Posterior vena cava (tissue), 2 donors: ENCODE data around the gene PRKCZ. TPM values are rescaled to one million over a fixed set of nuclear protein-coding genes. Genes with fewer than 3 reads are reported as not detected.

Source experiments
- DNase-seq: peaks from one replicate; pipeline ENCODE4 v3.0.0-alpha.2; 2020; ENCODE audit warnings: low spot score
- intact Hi-C, 2 donors: fragments of 100-400 bp; cut with DNase I; formaldehyde crosslinking; loops; one replicate each; pipeline versions ENCODE4 v1.14.1 to v1.14.2; 2022 to 2023
- total RNA-seq, 2 donors: library from RNA; stranded (reverse); fragmentation: NEBNext Ultra II Directional; extraction: Animal tissue kit (Norgen Biotek cat#: 25700); gene quantifications; one replicate each; pipeline ENCODE4 v1.2.1, GENCODE V29; 2021
- donor health status: DM: yes; HTN: yes; CAD: no.
- donor health status: DM: yes; HTN: yes; CAD: no.

PRKCZ gene
- total RNA-seq, 2 donors from 2014 or later, result 3.0 to 3.6 TPM

DNA sequence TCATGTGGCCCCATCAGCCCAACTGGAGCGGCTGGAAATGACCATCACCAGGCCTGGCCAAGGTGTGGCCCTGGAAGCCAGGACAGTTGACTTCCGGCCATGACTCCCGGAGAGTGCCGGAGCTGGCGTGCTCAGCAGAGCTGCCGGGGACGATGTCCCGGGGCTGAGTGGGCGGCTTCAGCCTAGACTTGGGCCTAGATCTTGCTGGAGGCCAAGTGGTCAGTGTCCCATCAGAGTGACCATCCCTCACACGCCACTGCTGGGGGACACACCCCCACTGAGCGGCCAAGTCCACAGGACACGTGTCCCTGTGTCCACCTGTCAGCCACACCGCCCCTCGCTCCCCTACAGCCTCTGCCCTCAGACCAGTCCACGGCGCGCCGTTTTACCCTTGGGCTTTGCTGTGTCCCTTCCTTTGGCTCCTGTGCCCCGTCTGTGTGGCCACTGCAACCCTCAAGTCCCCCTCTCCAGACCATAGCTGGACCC lies 140.3 kb downstream of the PRKCZ start:
- intact Hi-C loops, result loop anchor here in 1 of 2 donors (5.0 kb wide), 1 partner anchor 42 kb away; no protein-coding TSS in a partner anchor
- no peak for DNase-seq

DNA sequence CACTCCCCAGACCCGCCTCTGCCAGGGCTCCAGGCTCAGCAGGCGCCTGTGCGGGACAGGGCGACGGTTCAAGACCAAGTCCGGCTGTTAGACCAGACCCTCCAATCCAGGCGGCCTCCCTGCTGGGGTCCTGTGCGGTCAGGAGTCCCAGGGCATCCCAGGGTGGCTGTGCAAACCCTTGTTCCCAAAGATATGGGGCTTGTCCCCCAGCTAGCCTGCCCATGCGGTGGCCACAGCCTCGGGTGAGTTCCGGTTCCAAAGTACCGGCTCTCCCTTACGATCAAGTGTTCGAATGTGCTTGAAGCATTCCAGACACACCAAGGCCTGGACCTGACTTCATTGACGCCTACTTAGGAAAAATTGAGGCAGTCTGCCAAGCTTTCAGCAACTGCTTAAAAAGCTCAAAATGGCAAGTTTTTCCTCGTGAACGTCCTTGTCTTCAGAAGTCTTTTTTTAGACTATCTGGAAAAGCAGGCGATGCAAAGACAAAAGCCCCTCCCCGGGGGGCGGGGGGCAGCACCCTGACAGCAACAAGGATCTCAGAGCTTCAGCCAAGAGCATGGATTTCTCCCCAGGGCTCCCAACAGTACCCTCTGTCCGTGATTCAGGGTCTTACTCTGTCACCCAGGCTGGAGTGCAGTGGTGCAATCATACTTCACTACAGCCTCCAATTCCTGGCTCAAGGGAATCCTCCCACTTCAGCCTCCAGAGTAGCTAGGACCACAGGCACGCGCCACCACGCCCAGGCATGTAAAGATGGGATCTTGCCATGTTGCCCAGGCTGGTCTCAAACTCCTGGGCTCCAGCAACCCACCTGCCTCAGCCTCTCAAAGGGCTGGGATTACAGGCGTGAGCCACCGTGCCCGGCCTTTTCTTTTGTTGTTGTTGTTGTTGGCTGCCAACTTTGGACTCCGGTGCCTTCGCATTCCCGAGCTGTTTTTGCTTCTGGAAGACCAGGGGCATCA lies 142.1 kb downstream of the PRKCZ start:
- intact Hi-C loops, result loop anchor here in 1 of 2 donors (5.0 kb wide), 1 partner anchor 40 kb away; no protein-coding TSS in a partner anchor
- no peak for DNase-seq

DNA sequence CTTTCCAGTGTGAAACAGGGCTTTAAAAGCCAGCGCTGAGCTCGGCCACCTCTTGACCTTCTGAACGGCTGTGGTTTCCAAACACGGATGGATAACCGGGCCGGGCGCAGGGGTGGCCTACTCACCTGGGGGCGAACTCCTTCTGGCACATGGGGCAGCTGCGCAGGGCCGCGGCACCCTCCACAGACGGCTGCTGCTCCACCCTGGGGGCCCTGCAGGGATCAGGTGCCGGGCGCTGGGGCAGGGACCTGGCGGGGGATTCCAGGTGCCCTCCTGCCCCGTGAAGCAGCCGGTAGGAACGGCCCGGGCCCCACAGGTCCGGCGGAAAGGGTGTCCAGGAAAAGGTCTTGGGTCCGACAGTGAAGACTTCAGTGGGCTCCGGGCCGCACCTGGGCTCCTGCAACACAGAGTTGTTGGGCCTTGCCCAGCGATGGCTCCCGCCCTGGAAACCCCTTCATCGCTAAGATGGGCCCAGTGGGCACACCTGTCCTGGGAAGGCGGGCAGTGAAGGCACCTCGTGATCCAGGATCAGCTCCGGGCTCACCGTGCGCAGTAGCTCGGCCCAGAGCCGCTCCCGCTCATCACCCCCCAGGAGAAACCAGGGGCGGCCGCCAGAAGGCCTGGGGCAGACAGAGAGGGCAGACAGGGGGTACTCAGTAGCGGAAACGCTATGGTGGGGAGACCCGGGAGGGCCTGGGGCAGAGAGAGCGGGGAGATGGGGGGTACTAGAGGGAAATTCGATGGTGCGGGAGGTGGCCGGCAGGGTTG lies 143.5 kb downstream of the PRKCZ start:
- intact Hi-C loops, result loop anchor here in 1 of 2 donors (2.0 to 5.0 kb wide), 2 partner anchors 39 to 187 kb away; no protein-coding TSS in a partner anchor
- no peak for DNase-seq

GRCh38 chr1:2194319-2194897 lies 144.2 kb downstream of the PRKCZ start, which contains the start of gene FAAP20:
TSS of gene FAAP20 (minus strand) at chr1:2194772. CDS start at chr1:2194749, 23 bp downstream.
- no peak for DNase-seq
- intact Hi-C loops, result loop anchor here in 1 of 2 donors (2.0 to 5.0 kb wide), 2 partner anchors 38 to 186 kb away; no protein-coding TSS in a partner anchor

- intact Hi-C loops, result loop anchor here in 1 of 2 donors (2.0 to 5.0 kb wide), 2 partner anchors 37 to 186 kb away; no protein-coding TSS in a partner anchor
- peak; percentile 97 for DNase-seq
Observed at GRCh38 chr1:2194898-2195673, 144.9 kb downstream of the PRKCZ start.

GRCh38 chr1:2195785-2196184 lies 145.6 kb downstream of the PRKCZ start:
- DNase-seq, result no peak
- intact Hi-C loops, result loop anchor here (2.0 kb wide), 2 partner anchors 185 to 187 kb away; no protein-coding TSS in a partner anchor

GRCh38 chr1:2196901-2197638 lies 146.9 kb downstream of the PRKCZ start:
- intact Hi-C loops, result loop anchor here in 1 of 2 donors (2.0 kb wide), 1 partner anchor 186 kb away; no protein-coding TSS in a partner anchor
- DNase-seq, result no peak

DNA sequence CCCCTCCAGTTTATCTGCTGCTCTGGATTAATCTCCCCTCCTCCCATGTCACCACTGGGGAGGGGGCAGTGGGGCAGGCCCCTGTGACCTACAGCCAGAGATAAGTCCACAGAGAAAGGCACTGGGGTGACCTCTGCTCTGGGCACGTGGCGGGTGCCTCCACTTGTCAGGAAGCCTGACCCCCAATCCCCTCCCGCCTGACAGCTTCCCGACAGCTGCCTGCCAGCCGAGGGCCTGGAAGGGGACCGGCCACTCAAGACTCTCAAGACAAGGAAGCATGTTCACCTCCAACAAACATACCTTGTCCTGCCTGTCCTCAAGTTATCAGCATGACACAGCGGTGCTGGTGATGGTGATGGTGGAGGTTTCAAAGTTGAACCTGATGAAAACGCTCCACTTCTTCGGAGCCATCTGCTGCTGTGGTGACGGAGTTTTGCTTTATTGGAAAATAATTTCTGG lies 147.5 kb downstream of the PRKCZ start:
- intact Hi-C loops, result loop anchor here in 1 of 2 donors (2.0 kb wide), 1 partner anchor 185 kb away; no protein-coding TSS in a partner anchor
- no peak for DNase-seq

- intact Hi-C loops, result no loop called here
- DNase-seq, result no peak
Observed at GRCh38 chr1:2198571-2198970, 148.4 kb downstream of the PRKCZ start.

DNA sequence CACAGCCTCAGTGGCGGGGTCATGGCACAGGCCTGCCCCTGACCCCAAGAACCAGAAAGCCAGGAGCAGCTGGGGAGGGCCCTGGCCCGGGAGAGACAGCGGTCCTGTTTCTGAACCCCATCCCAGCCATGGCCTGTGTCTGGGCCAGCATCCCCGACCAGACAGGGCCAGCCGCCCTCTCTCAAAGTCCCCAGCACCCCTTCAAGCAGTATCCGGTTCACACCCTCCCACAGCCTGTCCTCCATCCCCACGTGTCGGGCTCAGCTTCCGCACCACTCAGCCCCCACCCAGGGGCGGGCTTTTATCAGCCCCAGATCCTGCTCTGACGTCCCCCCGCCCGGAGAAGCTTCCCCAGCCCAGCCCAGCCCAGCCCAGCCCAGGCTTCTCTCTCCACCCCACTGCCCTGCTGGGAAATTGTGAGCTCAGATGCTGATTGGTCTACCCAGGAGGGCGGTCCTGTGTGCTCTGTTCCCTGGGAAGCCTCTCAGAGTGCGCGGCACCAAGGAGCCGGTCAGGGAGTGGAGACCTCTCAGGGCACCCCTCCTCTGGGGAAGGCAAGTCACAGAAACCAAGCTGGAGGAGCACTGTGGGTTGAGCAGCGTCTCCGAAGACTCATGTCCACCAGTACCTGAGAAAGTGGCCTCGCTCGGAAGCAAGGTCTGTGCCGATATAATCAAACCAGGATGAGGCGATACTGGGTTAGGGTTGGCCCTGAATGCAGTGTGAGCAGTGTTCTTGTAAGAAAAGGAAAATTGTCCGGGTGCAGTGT lies 149.0 kb downstream of the PRKCZ start:
- intact Hi-C loops, result no loop called here
- DNase-seq, result peak; percentile 97

DNA sequence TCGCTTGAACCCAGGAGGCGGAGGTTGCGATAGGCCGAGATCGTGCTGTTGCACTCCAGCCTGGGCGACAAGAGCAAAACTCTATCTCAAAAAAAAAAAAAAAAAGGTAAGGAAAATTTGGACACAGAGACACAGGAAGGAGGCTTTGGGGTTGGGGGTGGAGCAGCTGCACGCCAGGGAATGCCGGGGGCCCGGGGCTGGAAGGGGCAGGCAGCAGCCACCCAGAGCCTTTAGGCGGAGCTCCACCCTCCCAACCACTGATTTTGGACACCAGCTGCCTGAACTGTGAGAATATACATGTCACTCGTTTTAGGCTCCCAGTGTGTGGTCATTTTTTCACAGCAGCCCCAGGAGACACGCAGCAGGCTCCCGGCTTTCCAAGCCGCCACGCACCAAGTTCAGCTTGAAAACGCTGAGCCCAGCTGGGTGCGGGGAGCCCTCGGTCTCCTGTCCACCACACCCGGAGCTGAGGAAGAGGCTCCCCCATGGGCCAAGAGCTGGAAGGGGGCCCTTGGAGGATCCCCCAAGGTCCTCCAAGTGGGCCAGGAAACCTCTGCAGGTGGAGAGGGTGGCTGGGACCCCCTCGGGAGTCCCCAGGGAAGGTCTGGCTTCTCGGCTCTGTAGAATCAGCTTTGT lies 150.2 kb downstream of the PRKCZ start:
- no peak for DNase-seq
- intact Hi-C loops, result no loop called here

- no peak for DNase-seq
- intact Hi-C loops, result no loop called here
Observed at GRCh38 chr1:2201062-2201461, 150.9 kb downstream of the PRKCZ start.

- no peak for DNase-seq
- intact Hi-C loops, result no loop called here
Observed at GRCh38 chr1:2202008-2202575, 151.9 kb downstream of the PRKCZ start.

DNA sequence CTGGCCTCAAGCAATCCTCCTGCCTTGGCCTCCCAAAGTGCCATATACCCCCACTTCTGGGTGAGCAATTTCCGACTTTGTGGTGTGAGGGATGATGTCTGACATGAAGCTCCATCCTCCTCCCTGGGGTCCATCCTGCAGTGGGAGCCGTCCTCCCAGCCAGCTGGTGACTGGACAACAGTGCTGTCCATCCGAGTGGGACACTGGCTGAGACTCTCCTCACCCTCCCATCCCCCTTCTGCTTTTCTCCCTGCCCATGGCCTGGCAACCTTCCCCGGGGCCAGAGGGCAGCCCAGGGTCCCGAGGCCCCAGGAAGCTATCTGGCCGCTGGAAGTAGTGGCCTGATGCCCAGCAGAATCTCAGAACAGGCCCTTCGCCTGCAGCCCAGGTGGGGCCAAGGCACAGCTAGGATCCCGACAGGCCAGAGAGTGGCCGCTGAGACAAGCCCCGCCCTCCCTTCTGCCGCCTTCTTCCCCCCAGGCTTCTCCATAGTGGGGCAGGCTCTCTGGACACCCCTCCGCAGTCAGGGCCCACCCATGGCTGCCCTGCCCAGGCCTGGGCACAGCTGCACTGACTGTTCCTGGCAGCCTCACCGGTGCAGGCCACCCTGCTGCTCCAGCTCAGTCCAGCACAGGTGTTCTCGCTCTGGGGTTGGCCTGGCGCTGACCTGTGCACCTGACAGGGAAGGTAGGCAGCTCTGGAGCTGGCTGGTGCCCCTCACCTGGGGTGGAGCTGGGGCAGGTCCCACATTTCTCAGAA lies 152.8 kb downstream of the PRKCZ start:
- DNase-seq, result no peak
- intact Hi-C loops, result no loop called here
